Measurements from ENCODE around the gene PRKD2.
A peak's percentile ranks its signal among the peaks of the same experiment; 100 is the strongest.

Gene PRKD2

DNA sequence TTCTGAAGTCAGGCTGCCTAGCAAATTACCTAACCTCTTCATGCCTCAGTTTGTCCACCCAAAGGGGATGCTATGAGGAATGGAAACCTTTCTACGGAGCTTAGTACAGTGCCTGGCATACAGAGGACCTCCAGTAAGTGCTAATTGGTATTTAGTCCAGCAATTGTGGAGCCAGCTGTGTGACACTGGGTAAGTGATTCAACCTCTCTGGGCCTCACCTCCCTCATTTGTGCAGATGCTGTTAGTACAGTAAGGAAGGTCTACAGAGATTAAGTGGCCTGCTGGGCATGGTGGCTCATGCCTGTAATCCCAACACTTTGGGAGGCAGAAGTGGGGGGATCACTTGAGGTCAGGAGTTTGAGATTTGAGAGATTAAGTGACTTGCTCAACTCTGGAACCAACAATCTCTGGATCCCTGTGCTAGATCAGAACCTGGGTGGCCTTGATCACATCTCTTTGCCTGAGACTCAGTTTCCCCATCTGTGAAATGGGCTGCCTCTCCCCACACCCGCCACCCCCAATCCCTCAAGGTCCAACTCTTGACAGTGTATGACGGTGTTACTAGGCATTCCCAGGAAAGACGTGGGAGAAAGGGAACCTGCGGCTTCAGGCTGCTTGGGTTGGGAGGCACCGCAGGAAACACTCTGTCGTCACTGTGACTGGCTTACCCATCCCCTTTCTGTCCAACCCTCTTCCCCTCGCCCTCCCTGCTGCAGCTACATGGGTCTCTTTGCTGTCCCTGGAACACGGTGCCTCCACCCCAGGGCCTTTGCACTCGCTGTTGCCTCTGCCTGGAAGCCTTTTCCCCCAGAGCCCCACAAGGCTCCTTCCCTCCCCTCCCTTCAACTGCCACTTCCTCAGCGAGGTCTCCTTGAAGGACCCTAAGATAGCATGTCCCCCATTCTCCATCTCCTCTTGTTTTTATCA is 18.3 kb downstream of the PRKD2 start:
- DNase-seq: no peak

DNA sequence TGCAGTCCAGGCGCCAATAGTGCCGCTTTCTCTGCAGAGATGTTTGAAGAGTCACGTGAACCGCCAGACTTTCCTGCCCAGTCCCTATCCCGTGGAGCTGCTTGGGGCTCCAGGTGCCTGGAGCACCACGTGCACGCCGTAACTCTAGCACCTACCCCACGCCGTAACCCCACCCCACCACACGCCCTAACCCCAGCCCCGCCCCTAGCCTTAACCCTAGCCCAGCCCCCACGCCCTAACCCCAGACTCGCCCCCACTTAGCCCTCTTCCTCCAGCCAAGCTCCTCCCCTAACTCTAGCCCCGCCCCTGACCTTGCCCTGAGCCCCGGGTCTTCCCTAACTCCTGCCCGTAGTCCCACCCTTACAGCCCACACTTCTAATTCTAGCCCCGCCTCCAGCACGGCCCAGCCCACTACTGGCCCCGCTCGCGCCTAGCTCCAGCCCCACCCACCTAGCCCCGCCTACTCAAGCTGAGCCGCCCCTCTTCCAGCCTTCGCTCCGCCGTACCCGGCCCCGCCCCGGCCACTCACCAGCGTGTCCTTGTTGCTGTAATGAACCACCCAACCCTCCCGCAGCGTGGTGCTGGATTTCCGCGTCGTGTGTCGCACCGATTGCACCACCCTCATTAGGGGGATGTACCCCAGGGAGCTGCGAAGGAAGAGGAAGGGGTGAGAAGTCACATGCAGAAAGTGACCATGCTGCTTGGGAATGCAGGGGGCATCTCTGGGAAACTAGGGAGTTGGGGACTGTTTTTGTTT is 19.5 kb downstream of the PRKD2 start:
- DNase-seq: no peak

DNA sequence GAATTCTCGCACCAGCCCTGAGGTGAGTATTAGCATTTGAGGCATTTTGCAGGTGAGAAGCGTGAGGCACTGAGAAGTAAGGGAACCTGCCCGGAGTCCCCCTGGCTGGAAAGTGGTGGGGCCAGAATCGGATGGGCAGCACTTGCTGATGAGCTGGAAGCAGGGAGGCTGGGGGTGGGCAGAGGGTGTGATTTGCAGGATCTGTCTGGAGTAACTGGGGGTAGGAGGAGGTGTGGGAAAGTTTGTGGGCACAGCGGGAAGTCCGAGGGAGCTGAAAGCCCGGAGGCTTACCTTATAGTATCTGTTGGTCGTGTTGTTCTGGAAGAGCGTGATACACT is 20.1 kb downstream of the PRKD2 start:
- DNase-seq: no peak

DNA sequence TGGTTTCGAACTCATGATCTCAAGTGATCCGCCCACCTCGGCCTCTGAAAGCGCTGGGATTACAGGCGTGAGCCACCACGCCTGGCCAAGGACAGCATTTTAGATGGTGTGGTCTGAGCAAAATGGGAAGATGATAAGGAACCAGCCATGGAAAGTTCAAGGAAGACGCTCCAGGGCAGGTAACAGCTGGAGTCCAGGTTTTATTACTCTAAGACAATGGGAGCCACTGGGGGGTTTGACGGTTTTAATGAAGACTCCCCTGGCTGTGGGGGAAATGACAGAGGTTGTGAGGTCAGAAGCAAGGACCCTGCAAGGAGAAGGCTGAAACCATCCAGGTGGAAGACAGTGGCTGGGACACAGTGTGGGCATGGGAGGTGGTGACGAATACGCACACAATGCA is 20.9 kb downstream of the PRKD2 start:
- DNase-seq: no peak

DNA sequence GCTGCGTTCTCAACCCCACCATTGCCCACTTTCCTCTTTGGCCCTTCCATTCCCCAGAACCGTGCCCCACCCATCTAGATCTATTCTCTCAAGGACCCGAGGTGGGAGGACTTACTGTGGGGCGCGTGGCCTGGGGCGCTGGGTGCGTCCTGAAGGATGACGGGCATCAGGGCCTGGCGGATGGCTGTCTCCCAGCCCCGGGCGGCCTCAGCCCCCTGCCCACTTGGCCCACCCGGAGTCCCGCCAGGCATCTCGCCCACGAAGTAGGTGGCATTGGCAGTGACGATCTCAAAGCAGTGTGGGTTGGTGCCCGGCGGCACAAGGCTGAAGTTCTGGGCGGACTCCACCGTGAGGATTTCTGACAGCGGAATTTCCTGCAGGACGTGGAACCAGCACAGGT is 23.2 kb downstream of the PRKD2 start:
- DNase-seq: no peak

DNA sequence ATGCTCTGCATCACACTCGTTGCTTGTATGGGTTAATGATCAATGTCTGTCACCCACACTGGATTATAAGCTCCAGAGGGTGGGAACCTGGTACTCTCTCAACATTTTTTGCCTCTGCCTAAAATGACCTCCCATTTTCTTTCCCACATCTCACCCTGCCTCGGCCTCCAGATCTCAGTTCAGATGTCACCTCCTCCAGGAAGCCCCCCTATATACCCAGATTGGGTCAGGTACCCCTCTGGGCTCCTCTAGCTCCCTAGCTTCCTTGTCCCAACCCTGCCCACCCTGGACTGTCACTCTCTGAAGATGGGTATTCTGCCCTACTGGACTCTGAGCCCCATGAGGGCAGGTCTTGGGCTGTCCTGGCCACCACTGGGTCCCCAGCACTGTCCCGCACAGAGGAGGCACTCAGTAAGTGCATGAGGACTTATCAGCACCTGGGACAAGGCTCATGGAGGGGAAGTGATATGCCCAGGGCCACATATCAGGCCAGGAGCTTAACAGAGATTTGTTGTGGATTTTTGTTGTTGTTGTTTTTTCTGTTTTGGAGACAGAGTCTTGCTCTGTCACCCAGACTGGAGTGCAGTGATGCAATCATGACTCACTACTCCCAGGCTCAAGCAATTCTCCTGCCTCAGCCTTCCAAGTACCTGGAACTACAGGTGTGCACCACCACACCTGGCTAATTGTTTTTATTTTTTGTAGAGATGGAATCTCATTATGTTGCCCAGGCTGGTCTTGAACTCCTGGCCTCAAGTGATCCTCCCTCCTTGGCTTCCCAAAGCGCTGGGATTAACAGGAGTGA is 23.8 kb downstream of the PRKD2 start:
- no peak for DNase-seq

DNA sequence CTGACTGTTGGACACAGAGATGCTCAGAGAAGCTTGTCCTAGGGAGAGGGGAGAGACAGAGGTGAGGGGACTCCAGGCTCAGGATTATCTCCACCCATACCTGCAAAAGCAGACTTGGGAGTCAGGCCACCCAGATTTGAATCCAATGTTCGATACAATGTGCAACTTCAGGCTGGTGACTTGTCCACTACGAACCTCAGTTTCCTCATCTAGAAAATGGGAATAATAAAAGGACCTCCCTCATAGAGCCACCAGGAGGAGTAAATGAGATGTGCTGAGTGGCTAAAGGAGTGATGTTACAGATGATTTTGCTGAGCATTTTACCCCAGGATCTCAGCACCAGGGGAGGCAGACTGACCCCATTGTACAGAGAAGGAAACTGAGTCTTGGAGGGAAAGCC is 25.0 kb downstream of the PRKD2 start:
- no peak for DNase-seq

DNA sequence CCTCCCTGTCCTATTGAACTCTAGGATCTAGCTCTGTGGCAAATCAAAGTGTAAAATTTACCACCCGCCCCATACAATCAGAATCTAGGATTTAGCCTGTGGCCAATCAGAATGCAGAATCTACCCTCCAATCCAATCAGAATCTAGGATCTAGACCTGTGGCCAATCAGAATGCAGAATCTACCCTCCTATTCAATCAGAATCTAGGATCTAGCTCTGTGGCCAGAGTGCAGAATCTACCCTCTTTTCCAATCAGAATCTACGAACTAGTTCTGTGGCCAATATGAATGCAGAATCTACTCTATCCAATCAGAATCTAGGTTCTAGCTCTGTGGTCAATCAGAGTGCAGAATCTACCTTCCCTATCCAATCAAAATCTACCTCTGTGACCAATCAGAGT is 25.8 kb downstream of the PRKD2 start:
- no peak for DNase-seq

DNA sequence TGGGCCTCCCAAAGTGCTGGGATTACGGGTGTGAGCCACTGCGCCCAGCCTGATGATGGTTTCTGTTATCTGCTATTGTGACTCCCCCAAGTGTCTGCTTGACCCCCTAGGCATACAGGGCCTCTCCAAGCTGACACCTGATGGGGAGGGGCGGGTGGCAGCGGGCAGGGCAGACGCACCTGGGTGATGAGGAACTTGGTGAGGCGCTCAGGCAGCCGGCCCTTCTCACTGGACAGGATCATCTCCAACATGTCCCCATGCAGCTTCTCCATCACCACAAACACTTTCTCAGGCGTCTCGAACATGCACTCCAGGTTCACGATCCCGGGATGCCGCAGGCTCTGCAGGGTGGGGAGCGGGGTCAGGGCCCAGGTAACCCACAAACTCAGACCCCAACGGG is 27.6 kb downstream of the PRKD2 start:
- DNase-seq: no peak

DNA sequence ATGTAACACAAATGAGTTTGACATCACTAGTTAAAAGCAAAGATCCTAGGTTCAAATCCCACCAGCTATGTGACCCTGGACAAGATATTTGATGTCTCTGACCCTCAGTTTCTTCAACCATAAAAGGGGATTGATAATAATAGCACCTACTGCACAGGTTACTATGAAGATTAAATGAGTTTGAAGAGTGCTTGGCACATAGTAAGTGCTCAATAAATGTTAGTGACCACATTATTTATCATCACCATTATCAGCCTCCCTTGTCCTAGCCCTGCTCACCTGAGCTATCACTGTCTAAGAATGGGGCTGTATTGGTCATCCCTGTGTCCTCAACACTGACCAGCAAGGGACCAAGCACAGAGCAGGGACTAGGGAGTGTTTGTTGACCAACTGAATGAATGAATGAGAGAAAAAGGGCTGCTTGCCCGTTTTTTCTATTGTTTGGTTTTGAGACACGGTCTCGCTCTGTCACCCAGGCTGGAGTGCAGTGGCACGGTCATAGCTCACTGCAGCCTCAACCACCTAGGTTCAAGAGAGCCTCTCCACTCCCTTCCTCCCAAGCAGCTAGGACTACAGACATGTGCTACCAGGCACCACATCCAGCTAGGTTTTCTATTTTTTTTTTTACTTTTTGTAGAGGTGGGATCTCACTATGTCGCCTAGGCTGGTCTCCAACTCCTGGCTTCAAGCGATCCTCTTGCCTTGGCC is 29.3 kb downstream of the PRKD2 start:
- no peak for DNase-seq

DNA sequence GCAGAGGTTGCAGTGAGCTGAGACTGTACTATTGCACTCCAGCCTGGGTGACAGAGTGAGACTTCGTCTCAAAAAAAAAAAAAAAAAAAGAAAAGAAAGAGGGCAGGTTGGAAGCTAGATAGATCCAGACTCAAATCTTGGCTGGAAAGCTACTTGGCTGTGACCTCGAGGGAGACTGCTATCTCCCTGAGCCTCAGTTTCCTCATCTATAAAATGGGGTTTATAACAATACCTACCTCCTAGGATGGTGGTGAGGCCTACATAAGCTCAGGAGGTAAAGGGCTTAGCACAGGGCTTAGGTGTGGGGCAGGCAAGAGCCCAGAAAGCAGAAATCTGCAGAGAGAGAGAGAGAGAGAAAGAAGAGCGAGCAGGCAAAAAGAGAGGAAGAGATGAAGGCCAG is 31.7 kb downstream of the PRKD2 start:
- no peak for DNase-seq

DNA sequence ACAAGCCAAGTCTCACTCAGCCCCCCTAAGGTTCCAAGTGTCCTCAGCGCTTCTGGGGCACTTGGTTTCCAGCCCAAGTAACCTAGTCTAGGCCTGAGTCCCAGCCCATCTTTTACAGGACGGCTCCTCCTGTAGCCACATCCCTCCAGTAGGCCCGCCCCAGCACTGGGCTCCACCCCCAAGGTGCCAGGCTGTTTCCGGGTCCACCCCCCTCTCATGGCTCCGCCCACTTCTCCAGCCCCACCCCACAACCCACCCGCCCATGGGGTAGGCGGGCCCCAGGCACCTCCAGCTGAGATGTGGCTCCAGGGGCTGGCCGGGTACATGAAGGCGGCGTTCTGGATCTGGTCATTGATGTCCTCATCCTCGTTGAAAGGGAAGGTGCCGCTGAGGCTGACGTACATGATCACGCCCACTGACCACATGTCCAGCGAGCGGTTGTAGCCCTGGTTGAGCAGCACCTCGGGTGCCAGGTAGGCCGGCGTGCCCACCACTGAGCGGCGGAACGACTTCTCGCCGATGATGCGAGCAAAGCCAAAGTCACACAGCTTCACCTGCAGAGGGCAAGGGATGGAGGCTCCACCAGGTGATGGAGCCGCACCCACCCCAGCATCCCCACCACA is 38.7 kb downstream of the PRKD2 start:
- no peak for DNase-seq

DNA sequence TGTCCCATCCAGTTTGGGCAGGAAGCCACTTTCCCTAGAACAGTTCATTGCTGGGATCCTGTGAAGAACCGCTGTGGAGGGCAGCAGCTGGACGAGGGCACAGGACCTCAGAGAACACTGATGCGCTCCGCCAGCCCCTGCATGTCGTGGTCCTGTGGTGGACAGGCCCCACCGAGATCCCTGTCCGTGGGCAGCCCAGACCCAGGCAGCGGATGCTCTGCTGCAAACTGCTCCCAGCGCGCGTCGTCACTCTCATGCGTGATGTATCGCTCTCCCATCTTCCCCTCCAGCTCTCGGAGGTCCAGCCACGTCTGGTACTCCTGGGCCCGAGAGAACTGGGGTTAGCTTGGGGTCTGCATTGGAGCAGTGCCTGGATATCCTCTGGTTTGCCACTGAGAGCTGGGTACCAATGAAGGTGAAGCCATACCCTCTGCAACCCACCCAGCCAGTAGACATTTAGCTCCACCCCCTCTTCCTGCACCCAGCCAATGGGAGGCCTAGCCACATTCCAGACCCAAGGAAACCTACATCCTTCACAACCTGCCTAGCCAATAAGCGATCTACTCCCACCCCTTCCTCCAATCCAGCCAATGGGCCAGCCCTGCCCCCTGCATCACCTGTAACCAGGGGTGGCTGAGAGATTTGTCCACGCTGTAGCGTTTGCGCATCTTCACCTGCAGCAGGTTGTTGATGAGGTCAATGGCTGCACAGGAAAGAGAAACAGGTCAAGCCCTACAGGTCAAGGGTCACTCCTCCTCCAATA is 42.3 kb downstream of the PRKD2 start:
- no peak for DNase-seq

DNA sequence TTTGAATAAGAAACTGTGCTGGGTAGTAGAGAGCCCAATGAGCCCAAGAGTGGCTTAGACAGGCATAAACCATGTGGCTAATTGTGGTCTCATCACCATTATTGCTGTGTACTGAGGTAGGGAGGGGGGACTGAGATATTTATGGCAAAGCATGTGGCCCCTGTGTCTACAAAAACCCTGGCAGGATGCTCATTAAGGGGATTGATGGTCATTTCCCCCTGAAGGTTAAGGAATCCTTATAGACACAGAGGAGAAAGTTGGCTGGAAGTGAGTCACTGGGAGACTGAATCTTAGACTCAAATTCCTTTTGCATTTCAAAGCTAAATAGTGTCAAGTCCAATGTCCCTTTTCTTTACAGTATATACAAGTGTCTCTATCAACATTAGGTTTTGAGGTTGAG is 46.1 kb downstream of the PRKD2 start:
- no peak for DNase-seq

DNA sequence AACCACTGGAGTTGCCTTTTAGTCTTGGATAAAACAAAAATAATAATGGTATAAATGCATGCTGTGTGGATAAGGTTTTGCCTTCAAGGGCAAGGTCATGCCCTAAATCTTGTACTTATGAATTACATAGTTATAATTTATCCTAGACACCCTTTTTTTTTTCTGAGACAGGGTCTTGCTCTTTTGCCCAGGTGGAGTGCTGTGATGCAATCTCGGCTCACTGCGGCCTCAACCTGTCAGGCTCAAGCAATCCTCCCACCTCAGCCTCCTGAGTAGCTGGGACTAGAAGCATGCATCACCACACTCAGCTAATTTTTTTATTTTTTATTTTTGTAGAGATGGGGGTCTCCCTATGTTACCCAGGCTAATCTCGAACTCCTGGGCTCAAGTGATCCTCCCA is 48.3 kb downstream of the PRKD2 start:
- DNase-seq: no peak

DNA sequence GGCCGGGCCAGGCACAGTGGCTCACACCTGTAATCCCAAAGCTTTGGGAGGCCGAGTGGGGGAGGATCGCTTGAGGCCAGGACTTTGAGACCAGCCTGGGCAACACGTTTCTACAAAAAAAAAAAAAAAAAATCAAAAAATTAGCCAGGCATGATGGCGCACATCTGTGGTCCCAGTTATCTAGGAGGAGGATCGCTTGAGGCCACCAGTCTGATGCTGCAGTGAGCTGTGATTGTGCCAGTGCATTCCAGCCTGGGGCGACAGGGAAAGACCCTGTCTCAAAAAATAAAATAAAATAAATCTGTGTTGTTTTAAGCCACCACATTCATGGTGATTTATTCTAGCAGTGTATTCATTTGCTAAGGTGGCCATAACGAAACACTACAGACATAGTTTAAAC is 51.8 kb downstream of the PRKD2 start:
- DNase-seq: no peak

DNA sequence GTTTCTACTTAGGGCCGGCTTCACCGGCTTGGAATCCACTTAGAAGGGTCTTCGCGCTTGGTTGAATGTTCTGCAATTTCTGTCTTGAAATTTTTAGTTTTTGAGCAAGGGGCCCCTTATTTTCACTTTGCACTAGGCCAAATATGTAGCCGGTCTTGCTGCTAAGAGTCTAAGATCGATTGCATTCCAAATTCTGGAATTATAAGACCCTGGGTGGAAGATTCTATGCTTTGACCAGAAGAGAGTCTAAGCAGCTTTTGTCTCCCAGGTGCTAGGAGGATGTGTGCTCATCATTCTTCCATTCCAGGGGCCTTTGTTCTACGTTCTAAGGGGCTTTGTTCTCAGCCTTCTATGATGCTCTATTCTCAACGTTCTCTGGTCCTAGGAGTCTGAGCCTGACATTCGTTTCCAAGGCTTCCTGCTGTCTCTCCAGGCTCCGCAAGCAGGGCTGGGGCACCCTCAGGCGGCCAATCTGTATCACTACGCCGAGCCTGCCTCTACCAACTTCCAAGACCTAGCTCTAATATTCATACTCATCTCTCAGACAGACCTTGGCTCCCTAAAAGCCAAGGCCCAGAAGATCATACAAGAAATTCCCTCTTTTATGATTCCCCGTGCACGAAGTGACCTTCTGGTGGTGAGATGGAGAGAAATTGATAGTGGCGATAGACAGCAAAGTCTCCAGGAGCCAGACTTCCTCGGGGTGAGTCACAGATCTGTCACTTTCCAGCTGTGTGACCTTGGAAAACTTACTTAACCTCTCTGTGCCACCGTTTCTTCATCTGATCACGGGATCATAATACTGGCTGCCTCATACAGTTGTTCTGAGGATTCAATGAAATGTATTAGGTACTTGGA is 55.0 kb downstream of the PRKD2 start:
- DNase-seq: peak; percentile 47

DNA sequence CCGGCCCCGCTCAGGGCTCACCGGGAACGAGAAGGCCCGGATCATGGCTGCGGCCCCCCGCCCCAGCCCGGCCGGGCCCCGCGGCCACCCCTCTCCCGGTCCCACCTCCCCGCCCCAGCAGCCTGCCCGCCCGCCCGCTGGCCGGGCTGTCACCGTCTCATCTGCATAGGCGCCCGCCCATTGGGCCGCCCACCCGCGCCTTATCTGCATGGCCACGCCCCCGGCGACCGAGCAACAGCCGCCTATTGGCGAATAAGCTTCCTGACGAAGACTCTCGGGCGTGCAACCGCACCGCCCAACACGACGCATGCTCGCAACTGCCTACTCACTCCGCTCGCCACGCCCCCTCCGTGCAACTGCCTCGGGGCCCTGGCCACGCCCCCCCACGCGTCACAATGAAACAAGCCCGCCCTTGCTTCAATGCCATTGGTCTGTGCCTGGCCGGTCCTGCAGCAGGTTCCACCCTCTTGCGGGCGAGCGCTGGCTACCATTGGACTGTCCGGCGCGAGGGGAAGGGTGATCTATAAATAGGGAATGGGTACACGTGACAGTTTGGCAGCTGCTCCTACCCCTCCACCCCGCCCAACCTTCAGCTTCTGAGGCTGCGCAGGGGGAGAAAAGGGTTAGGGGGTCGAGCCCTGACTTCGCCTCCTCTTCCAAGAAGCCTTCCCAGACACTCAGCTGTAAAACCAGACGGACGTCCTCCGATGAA is 55.7 kb downstream of the PRKD2 start, which contains the start of gene DACT3:
TSS of gene DACT3 (minus strand) at position 163 of the 712 bp plus-strand sequence. CDS start at position 45, 118 bp downstream.
- DNase-seq: peak; percentile 96

DNA sequence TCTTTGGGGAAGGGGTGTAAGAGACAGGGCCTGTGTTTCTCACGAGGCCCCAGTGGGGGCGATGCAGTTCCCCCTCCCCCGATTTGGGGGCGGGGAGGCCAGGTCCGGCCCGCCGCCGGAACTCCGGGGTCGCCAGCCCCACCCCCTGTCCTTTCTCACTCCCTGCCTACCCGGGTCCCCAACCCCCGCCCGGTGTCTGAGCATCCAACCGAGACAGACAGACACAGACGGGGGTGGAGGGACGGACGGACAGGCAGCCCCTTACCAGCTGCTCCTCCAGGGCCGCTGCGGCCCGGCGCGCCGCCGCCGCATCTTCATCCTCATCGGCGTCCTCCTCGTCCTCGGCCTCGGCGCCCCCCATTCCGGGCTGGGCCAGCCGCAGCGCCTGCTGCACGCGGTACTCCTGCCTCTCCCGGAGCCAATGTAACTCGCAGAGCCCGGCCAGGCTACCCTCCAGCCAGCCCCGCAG is 56.3 kb downstream of the PRKD2 start:
- DNase-seq: no peak
